Epithelial cell of esophagus (primary cell): ENCODE measurements around the gene TM9SF4.

Experiments used
- DNase-seq: peaks from one replicate; pipeline ENCODE4 v3.0.0; 2010; ENCODE audit warnings: low read depth
- H3K4me3 ChIP-seq: 2 replicates; pipeline ENCODE4 v1.5.1; 2011; ENCODE audit warnings: mild to moderate bottlenecking, low read length, control low read depth
- TF ChIP-seq, protein P1 (sequence below): IDR thresholded peaks from 2 replicates; pipeline ENCODE4 v1.5.1; 2011; ENCODE audit warnings: low read depth, mild to moderate bottlenecking, low read length, control low read depth, inconsistent platforms; ENCODE audit not compliant: insufficient read depth; ENCODE audit errors: missing control alignments

Gene TM9SF4

DNA sequence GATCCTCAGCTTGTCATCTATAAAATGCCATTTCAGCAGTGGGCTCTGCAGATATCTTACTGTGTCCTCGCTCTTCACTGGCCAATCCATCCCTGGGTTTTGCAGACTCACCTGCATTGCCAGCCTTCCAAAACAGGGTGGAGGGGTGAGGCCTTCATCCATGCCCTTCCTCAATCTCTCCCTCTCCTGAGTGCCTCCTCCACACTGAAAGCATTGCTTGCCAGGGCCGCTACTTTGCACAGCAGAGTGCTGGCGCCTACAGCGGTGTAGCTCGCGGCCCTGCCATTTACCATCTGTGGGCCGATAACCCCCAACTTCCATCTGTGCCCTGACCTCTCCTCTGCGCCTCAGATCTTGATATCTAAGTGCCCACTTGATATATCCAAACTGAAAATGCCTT is 29.4 kb downstream of the TM9SF4 start:
- DNase-seq, result no peak
- TF ChIP-seq, protein P1, sequence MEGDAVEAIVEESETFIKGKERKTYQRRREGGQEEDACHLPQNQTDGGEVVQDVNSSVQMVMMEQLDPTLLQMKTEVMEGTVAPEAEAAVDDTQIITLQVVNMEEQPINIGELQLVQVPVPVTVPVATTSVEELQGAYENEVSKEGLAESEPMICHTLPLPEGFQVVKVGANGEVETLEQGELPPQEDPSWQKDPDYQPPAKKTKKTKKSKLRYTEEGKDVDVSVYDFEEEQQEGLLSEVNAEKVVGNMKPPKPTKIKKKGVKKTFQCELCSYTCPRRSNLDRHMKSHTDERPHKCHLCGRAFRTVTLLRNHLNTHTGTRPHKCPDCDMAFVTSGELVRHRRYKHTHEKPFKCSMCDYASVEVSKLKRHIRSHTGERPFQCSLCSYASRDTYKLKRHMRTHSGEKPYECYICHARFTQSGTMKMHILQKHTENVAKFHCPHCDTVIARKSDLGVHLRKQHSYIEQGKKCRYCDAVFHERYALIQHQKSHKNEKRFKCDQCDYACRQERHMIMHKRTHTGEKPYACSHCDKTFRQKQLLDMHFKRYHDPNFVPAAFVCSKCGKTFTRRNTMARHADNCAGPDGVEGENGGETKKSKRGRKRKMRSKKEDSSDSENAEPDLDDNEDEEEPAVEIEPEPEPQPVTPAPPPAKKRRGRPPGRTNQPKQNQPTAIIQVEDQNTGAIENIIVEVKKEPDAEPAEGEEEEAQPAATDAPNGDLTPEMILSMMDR, result no peak
- no peak overlapping the region for H3K4me3 ChIP-seq

DNA sequence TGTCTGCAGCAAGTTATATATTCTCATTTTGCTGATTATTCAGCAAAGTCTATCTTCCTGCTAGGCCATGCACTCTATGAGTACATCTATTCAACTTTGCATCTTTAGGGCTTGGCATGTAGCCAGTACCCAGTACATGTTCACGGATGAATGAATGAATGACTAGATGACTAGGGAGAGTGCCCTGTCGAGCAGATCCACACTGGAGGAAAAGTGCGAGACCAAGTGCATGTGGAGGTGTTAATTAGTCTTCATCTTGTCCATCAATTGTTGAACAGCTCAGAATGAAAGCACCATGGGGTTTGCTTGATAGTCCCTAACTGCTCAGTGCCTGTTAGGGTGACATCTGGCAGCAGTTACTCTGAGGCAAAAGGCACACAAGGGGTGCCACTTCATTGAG is 30.4 kb downstream of the TM9SF4 start:
- DNase-seq, result no peak
- TF ChIP-seq, protein P1, result no peak
- H3K4me3 ChIP-seq, result no peak overlapping the region

DNA sequence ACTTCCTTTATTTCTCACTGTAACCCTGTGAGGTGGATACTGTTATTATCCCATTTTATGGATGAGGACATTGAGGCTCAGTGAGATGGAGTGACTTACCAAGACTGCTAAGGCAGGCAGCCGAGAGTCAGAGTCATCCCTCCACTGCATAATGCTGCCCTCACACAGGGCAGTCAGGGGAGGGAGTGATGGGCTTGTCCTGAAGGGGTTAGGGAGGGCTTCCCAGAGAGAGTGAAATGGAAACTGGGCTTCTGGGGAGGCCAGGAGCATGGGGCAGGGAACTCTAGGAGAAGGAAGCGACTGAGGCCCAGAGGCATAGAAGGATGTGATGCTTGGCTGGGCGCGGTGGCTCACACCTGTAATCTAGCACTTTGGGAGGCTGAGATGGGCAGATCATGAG is 31.1 kb downstream of the TM9SF4 start:
- no peak overlapping the region for H3K4me3 ChIP-seq
- TF ChIP-seq, protein P1, result no peak
- DNase-seq, result no peak

DNA sequence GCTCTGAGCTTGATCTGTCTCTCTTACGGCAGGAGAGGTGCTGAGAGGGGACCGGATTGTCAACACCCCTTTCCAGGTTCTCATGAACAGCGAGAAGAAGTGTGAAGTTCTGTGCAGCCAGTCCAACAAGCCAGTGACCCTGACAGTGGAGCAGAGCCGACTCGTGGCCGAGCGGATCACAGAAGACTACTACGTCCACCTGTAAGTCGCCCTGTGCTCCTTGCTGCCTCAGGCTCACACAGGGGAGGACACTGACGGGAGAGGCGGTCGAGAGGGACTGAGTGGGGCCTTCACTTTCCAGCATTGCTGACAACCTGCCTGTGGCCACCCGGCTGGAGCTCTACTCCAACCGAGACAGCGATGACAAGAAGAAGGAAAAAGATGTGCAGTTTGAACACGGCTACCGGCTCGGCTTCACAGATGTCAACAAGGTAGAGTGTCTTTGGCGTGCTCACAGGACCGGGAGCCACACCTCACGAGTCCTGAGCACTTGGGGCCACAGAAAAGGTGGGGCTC is 32.0 kb downstream of the TM9SF4 start:
- no peak for DNase-seq
- TF ChIP-seq, protein P1, result no peak
- H3K4me3 ChIP-seq, result no peak overlapping the region

DNA sequence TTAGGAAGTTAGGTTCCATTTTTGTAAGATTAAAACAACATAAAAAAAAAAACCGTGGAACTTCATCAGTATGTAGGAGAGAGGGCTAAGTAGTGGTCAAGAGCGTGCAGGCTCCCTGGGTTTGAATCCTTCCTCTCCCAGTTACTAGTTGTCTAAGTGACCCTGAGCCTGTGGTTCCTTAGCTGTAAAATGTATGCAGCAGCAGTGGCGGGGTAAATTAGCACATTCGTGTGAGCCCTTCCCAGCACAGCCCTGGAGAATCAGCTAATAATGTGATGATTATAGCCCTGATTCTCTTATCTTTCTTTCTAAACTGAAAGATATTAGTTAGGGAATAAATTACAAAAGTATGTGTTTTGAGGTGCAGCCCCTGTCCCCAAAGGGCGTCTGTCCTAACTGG is 32.6 kb downstream of the TM9SF4 start:
- TF ChIP-seq, protein P1, result no peak
- no peak for DNase-seq

DNA sequence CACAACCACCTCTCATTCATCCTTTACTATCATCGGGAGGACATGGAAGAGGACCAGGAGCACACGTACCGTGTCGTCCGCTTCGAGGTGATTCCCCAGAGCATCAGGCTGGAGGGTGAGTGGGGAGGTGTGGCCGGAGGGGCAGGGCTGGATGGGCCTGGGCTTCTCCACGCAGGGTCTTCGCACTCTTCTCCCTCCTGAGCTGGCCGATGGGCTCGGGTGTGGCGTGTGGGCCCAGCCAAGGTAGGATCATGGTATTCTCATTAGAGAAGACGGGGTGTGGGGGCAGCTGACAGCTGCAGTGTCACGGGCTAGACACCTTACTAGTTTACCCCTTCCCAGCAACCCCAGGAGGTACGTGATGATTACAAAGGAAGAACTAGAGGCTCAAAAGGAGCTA is 33.5 kb downstream of the TM9SF4 start:
- TF ChIP-seq, protein P1, result no peak
- no peak for DNase-seq
- H3K4me3 ChIP-seq, result no peak overlapping the region

More for the DNA sequence above, 32.6 kb downstream of the TM9SF4 start:
- no peak overlapping the region for H3K4me3 ChIP-seq

DNA sequence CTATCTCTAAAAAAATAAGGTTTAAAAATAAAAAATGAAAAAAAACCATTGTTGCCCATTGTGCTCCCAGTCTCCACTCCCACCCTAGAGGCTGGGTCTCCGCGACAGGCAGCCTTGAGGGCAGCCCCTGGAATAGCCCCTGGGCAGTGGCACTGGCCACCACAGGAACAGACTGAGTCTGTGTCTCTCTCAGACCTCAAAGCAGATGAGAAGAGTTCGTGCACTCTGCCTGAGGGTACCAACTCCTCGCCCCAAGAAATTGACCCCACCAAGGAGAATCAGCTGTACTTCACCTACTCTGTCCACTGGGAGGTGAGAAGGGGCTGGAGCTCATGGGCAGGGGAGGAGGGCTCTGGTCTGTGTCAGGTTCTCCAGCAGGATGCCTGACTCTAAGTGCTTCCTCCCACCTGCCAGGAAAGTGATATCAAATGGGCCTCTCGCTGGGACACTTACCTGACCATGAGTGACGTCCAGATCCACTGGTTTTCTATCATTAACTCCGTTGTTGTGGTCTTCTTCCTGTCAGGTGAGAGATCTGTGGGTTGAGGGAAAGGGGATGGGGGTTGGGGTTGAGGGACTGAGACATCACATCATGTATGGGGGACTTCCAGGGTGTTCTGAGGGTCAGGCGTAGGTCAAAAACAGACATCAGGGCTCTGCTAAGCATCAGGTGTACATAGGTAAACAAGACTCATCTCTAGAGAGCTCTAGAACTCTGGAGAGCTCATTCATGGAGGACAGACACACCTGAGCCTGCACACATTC is 35.6 kb downstream of the TM9SF4 start:
- DNase-seq, result no peak
- no peak overlapping the region for H3K4me3 ChIP-seq
- TF ChIP-seq, protein P1, result no peak
